ENCODE data around the gene MALL.
"Not testable (repeated sequence)": the region's sequence is repeated elsewhere in the genome, so short reads cannot be mapped to it uniquely, and the experiment has no call there.

MALL gene

DNA sequence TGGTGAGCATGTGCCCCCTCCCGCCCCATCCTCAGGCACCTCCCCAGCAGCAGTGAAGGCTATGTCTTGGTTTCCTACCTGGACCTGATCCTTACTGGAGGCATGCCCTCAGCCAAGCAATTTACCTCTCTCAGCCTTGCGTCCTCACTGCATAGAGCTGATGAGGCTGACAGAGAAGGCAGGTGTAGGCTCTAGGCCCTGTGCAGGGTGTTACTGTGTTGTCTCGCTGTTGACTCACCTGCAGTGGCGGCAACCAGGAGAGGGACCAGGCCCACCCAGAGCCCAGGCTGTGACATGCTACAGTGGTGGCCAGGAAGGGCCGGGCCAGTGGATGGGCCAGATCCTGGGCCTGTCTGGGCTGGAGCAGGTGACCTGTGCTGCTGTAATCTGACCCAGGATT is 65.9 kb downstream of the MALL start:
- not testable (repeated sequence) for DNase-seq

GRCh38 chr2:110048255-110049197 is 67.1 kb downstream of the MALL start:
- not testable (repeated sequence) for DNase-seq

- not testable (repeated sequence) for DNase-seq
Measured at GRCh38 chr2:110047225-110047624, 68.4 kb downstream of the MALL start.

- DNase-seq, result not testable (repeated sequence)
Measured at GRCh38 chr2:110041941-110042660, 73.5 kb downstream of the MALL start.

GRCh38 chr2:110037336-110037735 is 78.3 kb downstream of the MALL start:
- not testable (repeated sequence) for DNase-seq

DNA sequence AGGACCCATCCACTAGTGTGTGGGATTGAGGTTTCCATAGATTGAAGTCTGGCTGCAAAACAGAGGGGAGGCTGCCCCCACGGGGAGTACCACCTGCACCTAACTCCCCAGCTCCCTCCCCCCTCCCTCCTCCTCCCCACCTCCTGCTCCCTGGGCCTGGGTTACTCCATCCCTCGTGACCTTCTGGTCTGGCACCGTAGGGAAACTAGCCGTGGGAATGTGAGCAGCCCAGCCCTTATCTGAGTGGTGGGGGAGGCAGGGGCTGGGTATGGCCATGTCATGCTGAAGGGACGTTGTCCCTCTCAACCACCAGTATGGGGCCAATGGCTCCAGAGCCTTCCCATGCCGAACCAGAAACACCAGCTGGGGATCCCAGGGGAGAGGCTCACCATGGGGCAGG is 80.2 kb downstream of the MALL start:
- DNase-seq, result not testable (repeated sequence)

GRCh38 chr2:110034935-110035334 is 80.7 kb downstream of the MALL start:
- not testable (repeated sequence) for DNase-seq

All from activated CD4-positive, alpha-beta T cell treated with anti-CD3 and anti-CD28 coated beads for 48 hours (primary cell).